ENCODE measurements around the gene COG5.
A peak's percentile ranks its signal among the peaks of the same experiment; 100 is the strongest.

Gene COG5

GRCh38 chr7:107180378-107180777, 383.3 kb downstream of the COG5 start:
- DNase-seq (ENCODE audit: low spot score), result no peak

GRCh38 chr7:107179326-107180164, 384.2 kb downstream of the COG5 start:
- DNase-seq (ENCODE audit: low spot score), result no peak

GRCh38 chr7:107173691-107174406, 389.9 kb downstream of the COG5 start:
- no peak for DNase-seq (ENCODE audit: low spot score)

GRCh38 chr7:107173191-107173590, 390.5 kb downstream of the COG5 start:
- peak; percentile 7 for DNase-seq (ENCODE audit: low spot score)

- DNase-seq (ENCODE audit: low spot score), result no peak
These were observed 391.3 kb downstream of the COG5 start for GRCh38 chr7:107172276-107173032.

- DNase-seq (ENCODE audit: low spot score), result no peak
These were observed 392.2 kb downstream of the COG5 start for GRCh38 chr7:107171496-107171895.

GRCh38 chr7:107170051-107170915, 393.4 kb downstream of the COG5 start:
- DNase-seq (ENCODE audit: low spot score), result no peak

GRCh38 chr7:107169120-107170050, 394.3 kb downstream of the COG5 start:
- DNase-seq (ENCODE audit: low spot score), result peak; percentile 86

- peak; percentile 87 for DNase-seq (ENCODE audit: low spot score)
These were observed 395.2 kb downstream of the COG5 start, which contains the start of gene HBP1 for GRCh38 chr7:107168233-107169119. Gene HBP1 (plus strand): TSS chr7:107169003. CDS start chr7:107179894, 10,891 bp downstream.

GRCh38 chr7:107167483-107168232, 396.1 kb downstream of the COG5 start:
- DNase-seq (ENCODE audit: low spot score), result peak; percentile 42

- no peak for DNase-seq (ENCODE audit: low spot score)
These were observed 396.8 kb downstream of the COG5 start for GRCh38 chr7:107166736-107167426.

GRCh38 chr7:107165341-107165740, 398.4 kb downstream of the COG5 start:
- no peak for DNase-seq (ENCODE audit: low spot score)

- no peak for DNase-seq (ENCODE audit: low spot score)
These were observed 399.6 kb downstream of the COG5 start for GRCh38 chr7:107164092-107164491.

GRCh38 chr7:107162475-107162874, 401.2 kb downstream of the COG5 start:
- no peak for DNase-seq (ENCODE audit: low spot score)

GRCh38 chr7:107161415-107161814, 402.3 kb downstream of the COG5 start:
- DNase-seq (ENCODE audit: low spot score), result no peak

GRCh38 chr7:107160389-107160788, 403.3 kb downstream of the COG5 start:
- no peak for DNase-seq (ENCODE audit: low spot score)

- no peak for DNase-seq (ENCODE audit: low spot score)
These were observed 405.7 kb downstream of the COG5 start for GRCh38 chr7:107158028-107158427.

- no peak for DNase-seq (ENCODE audit: low spot score)
These were observed 406.6 kb downstream of the COG5 start for GRCh38 chr7:107157091-107157490.
